ENCODE measurements around the gene SAA2.
"Not testable (repeated sequence)": the region's sequence is repeated elsewhere in the genome, so short reads cannot be mapped to it uniquely, and the experiment has no call there.

Gene SAA2

DNA sequence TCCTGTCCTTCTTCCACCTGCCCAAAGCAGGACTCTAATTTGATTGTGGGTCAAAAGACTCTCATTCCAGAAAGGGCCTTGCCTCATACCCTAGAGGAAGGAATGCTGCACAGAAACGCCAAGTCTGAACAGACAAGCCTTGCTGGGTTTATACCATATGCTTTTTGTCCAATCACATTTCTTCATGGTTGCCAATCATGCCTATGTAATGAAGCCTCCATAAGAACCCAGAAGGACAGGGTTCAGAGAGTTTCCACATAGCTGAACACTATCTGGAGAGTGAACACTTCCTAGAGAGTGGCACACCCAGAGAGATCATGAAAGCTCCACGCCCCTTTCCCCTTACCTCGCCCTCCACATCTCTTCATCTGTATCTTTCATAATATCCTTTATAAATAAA, 4.8 kb upstream of the SAA2 start:
- H3K27ac ChIP-seq: no peak overlapping the region
- H3K4me3 ChIP-seq: no peak overlapping the region
- no peak for DNase-seq (ENCODE audit: low spot score)
- TF ChIP-seq, protein P1, sequence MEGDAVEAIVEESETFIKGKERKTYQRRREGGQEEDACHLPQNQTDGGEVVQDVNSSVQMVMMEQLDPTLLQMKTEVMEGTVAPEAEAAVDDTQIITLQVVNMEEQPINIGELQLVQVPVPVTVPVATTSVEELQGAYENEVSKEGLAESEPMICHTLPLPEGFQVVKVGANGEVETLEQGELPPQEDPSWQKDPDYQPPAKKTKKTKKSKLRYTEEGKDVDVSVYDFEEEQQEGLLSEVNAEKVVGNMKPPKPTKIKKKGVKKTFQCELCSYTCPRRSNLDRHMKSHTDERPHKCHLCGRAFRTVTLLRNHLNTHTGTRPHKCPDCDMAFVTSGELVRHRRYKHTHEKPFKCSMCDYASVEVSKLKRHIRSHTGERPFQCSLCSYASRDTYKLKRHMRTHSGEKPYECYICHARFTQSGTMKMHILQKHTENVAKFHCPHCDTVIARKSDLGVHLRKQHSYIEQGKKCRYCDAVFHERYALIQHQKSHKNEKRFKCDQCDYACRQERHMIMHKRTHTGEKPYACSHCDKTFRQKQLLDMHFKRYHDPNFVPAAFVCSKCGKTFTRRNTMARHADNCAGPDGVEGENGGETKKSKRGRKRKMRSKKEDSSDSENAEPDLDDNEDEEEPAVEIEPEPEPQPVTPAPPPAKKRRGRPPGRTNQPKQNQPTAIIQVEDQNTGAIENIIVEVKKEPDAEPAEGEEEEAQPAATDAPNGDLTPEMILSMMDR (IDR thresholded peaks at IDR 0.05): no peak

DNA sequence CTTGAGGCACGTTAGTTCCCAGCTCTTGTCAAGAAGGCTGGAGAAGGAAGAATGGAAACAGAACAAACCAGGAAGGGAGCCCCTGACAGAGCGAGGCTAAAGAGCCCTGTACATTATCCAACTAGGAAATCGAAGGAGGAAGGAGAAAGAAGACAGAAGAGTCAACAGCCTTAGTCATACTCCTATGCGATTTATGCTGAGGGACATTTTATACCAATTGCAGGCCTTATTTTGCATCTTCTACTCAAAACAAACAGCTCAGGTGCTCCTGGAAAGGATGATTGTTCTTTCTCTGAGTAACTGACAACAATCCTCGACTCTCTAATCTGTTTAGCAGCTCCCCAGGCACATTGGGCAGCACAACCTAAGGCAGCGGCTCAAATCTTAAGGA, 1.3 kb downstream of the SAA2 start:
- H3K4me3 ChIP-seq; DNase-seq (ENCODE audit: low spot score); H3K27ac ChIP-seq: not testable (repeated sequence)

DNA sequence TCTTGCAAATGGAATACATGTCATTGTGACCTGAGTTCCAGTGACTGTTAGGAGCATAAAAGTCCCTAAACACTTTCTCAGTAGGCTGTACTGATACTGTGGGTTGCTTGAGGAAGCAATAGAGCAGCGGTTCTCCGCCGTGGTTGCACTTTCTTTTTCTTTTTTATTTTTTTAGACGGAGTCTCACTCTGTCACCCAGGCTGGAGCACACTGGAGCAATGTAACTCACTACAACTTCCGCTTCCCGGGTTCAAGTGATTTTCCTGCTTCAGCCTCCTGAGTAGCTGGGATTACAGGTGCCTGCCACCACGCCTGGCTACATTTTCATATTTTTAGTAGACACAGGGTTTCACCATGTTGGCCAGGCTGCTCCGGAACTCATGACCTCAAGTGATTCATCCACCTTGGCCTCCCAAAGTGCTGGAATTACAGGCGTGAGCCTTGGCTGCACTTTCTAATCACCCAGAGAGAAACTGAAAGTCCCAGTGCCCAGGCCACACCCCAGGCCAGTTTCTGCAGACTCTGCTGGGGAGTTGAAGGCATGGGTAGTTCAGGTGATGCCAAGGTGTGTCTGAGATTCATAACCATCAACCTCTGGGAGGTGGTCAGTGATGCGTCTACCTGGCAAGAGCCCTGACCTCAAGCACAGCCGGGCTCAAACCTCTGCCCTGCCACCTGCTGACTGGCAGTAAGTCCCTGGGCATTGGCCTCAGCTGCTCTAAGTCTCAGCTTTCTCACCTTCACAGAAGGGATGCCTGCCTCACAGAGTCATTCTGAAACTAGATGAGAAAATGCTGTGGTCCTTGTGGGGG, 1.9 kb downstream of the SAA2 start:
- not testable (repeated sequence) for DNase-seq (ENCODE audit: low spot score); H3K27ac ChIP-seq; H3K4me3 ChIP-seq

DNA sequence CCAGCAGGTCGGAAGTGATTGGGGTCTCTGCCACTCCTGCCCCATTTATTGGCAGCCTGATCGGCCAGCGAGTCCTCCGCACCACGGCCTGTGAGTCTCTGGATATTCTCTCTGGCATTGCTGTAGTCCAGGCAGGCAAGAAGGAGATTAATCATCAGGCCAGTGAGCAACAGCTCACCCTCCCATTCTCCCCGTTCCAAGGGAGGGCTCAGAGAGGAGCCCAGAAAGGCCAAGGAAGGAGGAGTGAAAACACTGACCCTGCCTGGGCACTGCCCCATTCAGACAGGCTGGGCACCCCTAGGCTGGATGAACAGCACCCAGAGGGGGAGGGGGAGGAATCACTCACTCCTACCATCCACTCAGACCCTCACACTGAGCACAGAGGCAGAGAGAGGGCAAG, 3.1 kb downstream of the SAA2 start:
- DNase-seq (ENCODE audit: low spot score): no peak
- Histone ChIP-seq H3K4me3 (no peak overlapping the region), H3K27ac (no peak overlapping the region)
- TF ChIP-seq, protein P1 (IDR thresholded peaks at IDR 0.05): no peak

DNA sequence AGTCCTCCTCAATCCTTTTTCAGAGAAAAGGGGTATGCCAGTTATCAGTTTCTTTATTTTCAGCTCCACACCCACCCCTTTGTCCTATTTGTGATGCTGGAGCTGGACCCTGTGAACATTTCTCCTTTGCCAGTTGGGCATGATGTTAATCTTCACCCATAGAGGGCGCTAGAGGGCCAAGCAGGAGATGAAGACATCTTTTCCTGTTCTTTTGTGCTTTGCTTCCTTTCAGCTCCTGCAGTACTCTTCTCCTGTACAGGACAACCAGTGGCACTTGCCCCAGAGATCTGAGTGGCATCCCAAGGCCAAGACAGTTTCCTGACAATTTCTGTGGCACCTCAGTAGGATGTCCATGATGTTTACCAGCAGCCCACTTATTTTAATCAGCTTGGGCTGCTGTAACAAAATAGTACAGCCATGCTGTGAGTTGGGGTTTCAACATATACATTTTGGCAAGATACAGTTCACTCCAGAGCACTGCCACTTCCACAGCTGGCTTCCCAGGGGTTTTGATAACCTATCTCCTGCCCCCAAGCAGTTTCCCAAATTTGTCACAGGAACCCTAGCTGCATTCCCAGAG, 4.6 kb downstream of the SAA2 start:
- TF ChIP-seq, protein P1 (IDR thresholded peaks at IDR 0.05): peak; percentile 34
- H3K4me3 ChIP-seq: no peak overlapping the region

DNA sequence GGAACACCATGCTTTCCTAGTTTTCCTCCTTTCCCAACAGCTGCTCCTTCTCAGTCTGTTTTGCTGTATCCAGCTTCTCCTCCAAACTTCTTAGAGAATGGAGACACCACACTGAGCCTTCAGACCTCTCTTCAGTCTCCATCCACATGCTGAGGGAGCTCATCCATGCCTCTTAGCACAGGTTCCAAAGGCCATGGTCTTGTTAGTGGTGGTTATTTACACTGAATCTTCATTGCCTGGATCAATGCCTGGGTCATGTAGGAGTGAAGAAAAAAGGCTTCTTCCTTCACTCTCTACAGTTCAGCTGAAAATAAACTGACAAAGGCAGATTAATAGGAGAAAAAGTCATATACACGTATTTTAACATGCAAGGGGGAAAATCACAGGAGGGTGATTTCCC, 8.8 kb downstream of the SAA2 start:
- Histone ChIP-seq H3K27ac (no peak overlapping the region), H3K4me3 (no peak overlapping the region)
- DNase-seq (ENCODE audit: low spot score): no peak
- TF ChIP-seq, protein P1 (IDR thresholded peaks at IDR 0.05): no peak

More for the DNA sequence above, 4.6 kb downstream of the SAA2 start:
- H3K27ac ChIP-seq: no peak overlapping the region
- no peak for DNase-seq (ENCODE audit: low spot score)

DNA sequence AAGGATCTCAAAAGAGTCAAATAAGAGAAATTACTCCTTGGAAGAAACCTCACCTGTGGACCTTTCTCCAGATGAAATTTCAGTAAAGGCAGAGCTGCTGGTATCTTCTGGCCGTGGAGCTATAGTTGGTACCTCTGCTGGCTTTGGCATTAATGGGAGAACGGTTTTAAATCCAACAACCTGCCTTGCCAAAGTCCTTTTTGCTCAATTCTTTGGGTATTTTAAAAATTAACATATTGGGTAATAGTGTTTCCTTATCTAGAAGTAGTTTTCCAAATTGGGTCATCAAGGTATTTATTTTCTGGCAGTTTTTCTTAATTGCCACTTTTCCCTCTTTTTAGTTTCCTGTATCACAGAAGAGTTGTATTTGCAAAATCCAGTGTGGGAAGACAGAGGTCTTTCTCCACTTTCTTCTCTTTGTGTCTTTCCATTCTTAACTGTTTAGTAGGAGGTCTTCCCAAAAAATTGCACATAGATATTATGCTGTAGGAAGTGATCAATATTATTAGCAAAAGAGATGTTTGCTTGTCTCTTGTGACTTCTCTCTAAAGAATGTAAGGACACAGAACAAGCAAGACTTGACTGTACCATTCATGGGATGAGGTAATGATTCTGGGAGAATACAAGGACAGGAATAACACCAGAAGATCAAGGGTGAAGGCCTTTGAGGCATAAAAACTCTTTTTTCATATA, 11.7 kb downstream of the SAA2 start, which contains the start of gene SAA4:
TSS of gene SAA4 (minus strand) at position 139 of the 693 bp plus-strand sequence. CDS start 876 bp downstream, outside the sequence.
- no peak within 1 kb of the TSS for H3K27ac ChIP-seq
- TF ChIP-seq, protein P1 (IDR thresholded peaks at IDR 0.05): no peak
- no peak within 1 kb of the TSS for H3K4me3 ChIP-seq
- DNase-seq (ENCODE audit: low spot score): no peak

All from coronary artery (tissue), 2 donors.